ENCODE measurements around the gene CRACR2B. TPM values are rescaled to one million over a fixed set of nuclear protein-coding genes. Genes with fewer than 3 reads are reported as not detected.

The CRACR2B gene
- total RNA-seq, 1 donor from 2014 or later, result 5.6 TPM

DNA sequence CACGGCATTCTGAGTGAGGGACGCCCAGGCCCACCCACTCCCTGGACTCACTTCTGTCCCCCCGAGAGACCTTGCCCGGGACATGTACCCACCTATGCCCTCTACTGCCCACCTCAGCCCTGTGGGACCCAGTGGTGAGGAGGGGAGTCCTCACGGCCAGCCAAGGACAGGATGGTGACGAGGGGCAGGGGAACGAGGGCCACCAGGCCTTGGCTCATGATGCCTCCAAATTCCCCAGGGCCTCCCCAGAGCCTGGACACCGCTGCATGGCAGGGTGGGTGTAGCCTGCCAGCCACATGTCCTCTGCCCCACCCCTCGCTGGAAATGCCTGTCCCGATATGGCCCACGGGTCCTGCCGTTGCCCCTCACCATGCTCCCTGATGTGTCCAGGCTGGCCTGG, 41.1 kb downstream of the CRACR2B start:
- DNase-seq, result no peak

GRCh38 chr11:869399-870126, 41.8 kb downstream of the CRACR2B start:
- no peak for DNase-seq

- no peak for DNase-seq
These were observed 42.4 kb downstream of the CRACR2B start for GRCh38 chr11:870127-870413.

GRCh38 chr11:870418-870817, 42.7 kb downstream of the CRACR2B start:
- DNase-seq, result no peak

GRCh38 chr11:871472-871871, 43.8 kb downstream of the CRACR2B start:
- no peak for DNase-seq

DNA sequence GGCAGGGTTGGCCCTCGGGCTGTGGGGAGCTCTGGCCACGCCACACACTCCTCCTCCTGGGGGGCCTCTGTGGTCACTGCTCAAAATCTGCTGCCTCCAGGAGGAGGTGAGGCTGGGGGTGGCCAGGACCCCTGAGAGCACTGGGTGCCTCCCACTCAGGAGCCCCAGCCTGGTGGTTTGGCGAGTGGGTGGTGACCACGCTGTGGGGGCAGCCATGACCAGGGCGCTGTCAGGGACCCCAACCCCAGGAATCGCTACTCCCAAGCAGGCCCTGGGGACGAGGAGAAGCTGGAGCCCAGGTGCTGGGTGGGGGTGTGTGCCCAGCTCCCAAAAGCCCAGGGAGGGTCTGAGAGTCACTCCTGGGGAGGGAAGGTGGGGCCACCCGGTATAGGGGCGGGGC, 45.1 kb downstream of the CRACR2B start:
- DNase-seq, result no peak

DNA sequence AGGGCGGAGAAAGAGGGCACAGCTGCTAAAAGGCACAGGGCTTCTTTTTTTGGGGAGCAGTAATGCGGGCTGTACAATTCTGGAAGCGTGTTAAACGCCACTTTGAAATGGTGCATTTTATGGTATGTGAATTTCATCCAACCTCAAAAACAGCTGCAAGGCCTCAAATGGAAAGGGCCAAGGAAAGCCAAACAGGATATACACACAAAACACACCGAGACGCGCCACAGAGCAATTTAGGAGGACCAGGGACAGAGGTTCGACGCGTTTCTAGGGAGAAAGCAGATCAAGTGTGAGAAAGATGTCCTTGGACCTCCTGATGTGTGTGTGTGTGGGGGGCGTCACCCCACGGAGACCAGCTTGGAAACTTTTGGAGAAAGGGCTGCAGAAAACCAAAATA, 46.0 kb downstream of the CRACR2B start:
- no peak for DNase-seq

DNA sequence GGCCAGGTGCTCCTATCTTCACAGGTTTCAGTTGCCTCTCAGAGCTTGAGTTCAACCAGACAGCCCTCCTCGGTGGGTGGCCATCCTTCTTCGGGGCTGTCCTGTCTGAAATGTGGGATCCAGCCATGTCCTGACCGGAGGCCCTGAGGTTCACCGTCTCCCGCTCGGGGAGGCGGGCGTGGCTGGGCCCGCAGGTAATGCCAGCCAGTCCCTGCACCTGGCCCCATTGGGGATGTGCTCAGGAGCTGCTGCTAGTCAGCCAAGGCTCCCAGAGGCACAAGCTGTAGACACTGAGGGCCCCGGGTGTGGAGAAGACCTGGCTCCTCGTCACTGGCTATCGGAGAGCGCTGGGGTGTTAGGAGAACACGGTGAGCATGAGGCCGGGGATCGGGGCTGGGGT, 47.5 kb downstream of the CRACR2B start:
- DNase-seq, result no peak

GRCh38 chr11:875769-876301, 48.1 kb downstream of the CRACR2B start:
- DNase-seq, result no peak

DNA sequence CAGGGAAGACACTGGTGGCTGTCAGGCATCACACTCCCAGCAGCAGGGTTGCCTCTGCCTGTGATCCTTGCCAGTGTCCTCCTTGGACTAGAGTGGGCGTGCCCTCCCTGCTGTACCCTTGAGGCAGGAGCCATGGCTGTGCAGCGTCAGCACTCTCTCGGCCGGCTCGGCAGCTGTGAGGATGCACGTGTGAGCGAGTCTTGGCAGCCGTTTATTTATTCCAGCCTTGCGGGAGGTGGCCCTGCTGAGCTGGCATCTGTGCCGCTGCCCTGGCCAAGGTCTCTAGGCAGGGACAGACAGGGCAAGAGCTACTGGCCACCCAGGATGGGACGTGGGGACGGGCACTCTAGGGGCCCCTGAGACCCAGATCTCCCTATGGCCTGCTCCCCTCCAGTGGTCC, 48.8 kb downstream of the CRACR2B start:
- no peak for DNase-seq

- DNase-seq, result no peak
These were observed 49.8 kb downstream of the CRACR2B start for GRCh38 chr11:877565-877964.

GRCh38 chr11:880447-880846, 52.7 kb downstream of the CRACR2B start:
- no peak for DNase-seq

Small RNAs within 50 kb of the gene (small RNA-seq; reads per million reads assigned to genes)
- not detected for gene SNORA52 (ENCODE audit: low replicate concordance)

Other genes with a start within 250 kb of the CRACR2B start
- gene IRF7, start 212.0 kb upstream of the CRACR2B start, total RNA-seq, result 6.6 TPM
- not detected for gene CDHR5, start 203.0 kb upstream of the CRACR2B start, total RNA-seq
- gene SCT, start 200.7 kb upstream of the CRACR2B start, total RNA-seq, result 2.6 TPM
- not detected for gene DRD4, start 190.7 kb upstream of the CRACR2B start, total RNA-seq
- 15.7 TPM for gene DEAF1, start 132.7 kb upstream of the CRACR2B start, total RNA-seq
- gene TMEM80, start 132.1 kb upstream of the CRACR2B start, total RNA-seq, result 7.8 TPM
- gene EPS8L2, start 121.7 kb upstream of the CRACR2B start, total RNA-seq, result 35.6 TPM
- 134 TPM for gene TALDO1, start 80.5 kb upstream of the CRACR2B start, total RNA-seq
- 15.3 TPM for gene GATD1, start 50.4 kb upstream of the CRACR2B start, total RNA-seq
- gene CEND1, start 37.8 kb upstream of the CRACR2B start, total RNA-seq, result not detected
- gene SLC25A22, start 29.6 kb upstream of the CRACR2B start, total RNA-seq, result 11.6 TPM
- gene PIDD1, start 22.7 kb upstream of the CRACR2B start, total RNA-seq, result 4.6 TPM
- gene RPLP2, start 18.0 kb upstream of the CRACR2B start, total RNA-seq, result 391 TPM
- 60.0 TPM for gene PNPLA2, start 9.0 kb upstream of the CRACR2B start, total RNA-seq
- 70.8 TPM for gene CD151, start 5.0 kb downstream of the CRACR2B start, total RNA-seq
- 64.4 TPM for gene POLR2L, start 14.6 kb downstream of the CRACR2B start, total RNA-seq
- 35.8 TPM for gene TSPAN4, start 14.9 kb downstream of the CRACR2B start, total RNA-seq
- 29.3 TPM for gene CHID1, start 82.9 kb downstream of the CRACR2B start, total RNA-seq
- 29.1 TPM for gene AP2A2, start 98.0 kb downstream of the CRACR2B start, total RNA-seq
- gene MUC6, start 208.8 kb downstream of the CRACR2B start, total RNA-seq, result under 0.01 TPM
- under 0.01 TPM for gene MUC2, start 247.0 kb downstream of the CRACR2B start, total RNA-seq